Mucosa of descending colon (tissue), 3 donors: Measurements from ENCODE around the gene GID8. TPM values are rescaled to one million over a fixed set of nuclear protein-coding genes. Genes with fewer than 3 reads are reported as not detected.

Source experiments
- ATAC-seq: fragments of 200-7000 bp; cut with Tn5 transposase; one replicate; pipeline ENCODE4 v1.9.1; 2020; ENCODE audit warnings: mild to moderate bottlenecking, moderate library complexity
- DNase-seq, 3 donors: peaks; one replicate each; pipeline ENCODE4 v3.0.0-alpha.2; 2020
- H3K36me3 ChIP-seq: fragments of 200-600 bp; one replicate; pipeline ENCODE4 v1.8.0; 2021; ENCODE audit warnings: low read depth, mild to moderate bottlenecking
- H3K4me1 ChIP-seq: fragments of 200-600 bp; one replicate; pipeline ENCODE4 v1.8.0; 2021; ENCODE audit warnings: low read depth, mild to moderate bottlenecking
- H3K4me3 ChIP-seq: fragments of 200-600 bp; one replicate; pipeline ENCODE4 v1.8.0; 2021; ENCODE audit warnings: mild to moderate bottlenecking
- H3K9me3 ChIP-seq: fragments of 200-600 bp; one replicate; pipeline ENCODE4 v1.8.0; 2021; ENCODE audit warnings: mild to moderate bottlenecking
- intact Hi-C, 2 donors: fragments of 100-400 bp; cut with DNase I in 1 of 2; cut with micrococcal nuclease in 1 of 2; formaldehyde crosslinking; loops; one replicate each; pipeline versions ENCODE4 v1.11.0 to v1.11.1; 2022; cut with DNase I, micrococcal nuclease
- total RNA-seq, 3 donors: library from RNA; stranded (reverse); fragmentation: NEBNext Ultra II Directional in 2 of 3; extraction: Animal tissue kit (Norgen Biotek cat#: 25700) in 2 of 3; gene quantifications; one replicate each; pipeline versions ENCODE4 v1.2.1 to v1.2.4, GENCODE V29; 2021 to 2023
- TF ChIP-seq, protein P1 (sequence below): fragments of 200-600 bp; IDR thresholded peaks from one replicate; pipeline ENCODE4 v1.8.0; 2022; ENCODE audit warnings: antibody characterized with exemption, mild to moderate bottlenecking
- donor health status: DM: no; HTN: no; CAD: no; lungs with moderate emphysema.
- donor health status: DM: no; HTN: no; CAD: no.
- donor health status: DM: no; HTN: yes; CAD: no.

The GID8 gene
- total RNA-seq, 3 donors from 2014 or later = 32.6 to 37.1 (median 34.2) TPM

DNA sequence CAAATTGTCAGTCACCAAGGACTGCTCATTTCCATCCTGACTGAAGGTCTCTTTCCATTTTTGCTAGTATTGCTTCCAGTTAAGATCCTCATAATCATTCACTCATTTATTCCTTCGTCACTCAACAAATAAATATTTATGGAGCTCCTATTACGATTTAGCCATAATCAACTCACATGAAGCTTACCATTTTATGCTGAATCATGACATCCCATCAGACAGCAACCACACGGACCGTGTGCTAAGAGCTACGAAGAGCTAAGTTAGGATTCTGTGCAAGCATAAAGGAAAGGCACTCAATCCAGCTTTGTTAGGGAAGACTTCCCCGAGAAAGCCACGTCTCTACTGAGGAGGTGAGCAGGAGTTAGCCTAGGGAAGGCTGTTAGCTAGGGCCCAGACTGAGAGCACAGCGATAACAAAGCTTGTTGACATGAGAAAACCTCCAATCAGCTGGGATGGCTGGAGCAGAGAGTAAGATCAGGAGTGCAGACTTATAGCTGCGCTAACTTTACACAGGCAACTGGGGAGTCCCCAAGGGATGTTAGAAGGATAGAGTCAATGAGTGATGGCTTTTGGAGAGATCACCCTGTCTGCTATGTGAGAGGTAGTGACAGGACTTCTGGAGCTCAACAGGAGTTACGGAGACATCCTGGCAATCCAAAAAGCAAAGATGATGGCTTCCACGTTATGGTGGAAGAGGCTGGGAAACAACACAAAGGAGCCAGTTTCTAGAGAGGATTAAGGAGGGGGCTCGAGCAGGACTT lies 2.6 kb upstream of the GID8 start:
- peaks cover 22% of the 10 kb centered on the region for H3K4me1 ChIP-seq
- no peak overlapping the region for H3K4me3 ChIP-seq
- no peaks in the 10 kb centered on the region for H3K36me3 ChIP-seq
- intact Hi-C loops = no loop called here
- DNase-seq (no peak), ATAC-seq (no peak)
- TF ChIP-seq, protein P1, sequence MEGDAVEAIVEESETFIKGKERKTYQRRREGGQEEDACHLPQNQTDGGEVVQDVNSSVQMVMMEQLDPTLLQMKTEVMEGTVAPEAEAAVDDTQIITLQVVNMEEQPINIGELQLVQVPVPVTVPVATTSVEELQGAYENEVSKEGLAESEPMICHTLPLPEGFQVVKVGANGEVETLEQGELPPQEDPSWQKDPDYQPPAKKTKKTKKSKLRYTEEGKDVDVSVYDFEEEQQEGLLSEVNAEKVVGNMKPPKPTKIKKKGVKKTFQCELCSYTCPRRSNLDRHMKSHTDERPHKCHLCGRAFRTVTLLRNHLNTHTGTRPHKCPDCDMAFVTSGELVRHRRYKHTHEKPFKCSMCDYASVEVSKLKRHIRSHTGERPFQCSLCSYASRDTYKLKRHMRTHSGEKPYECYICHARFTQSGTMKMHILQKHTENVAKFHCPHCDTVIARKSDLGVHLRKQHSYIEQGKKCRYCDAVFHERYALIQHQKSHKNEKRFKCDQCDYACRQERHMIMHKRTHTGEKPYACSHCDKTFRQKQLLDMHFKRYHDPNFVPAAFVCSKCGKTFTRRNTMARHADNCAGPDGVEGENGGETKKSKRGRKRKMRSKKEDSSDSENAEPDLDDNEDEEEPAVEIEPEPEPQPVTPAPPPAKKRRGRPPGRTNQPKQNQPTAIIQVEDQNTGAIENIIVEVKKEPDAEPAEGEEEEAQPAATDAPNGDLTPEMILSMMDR = no peak
- H3K9me3 ChIP-seq = no peaks in the 10 kb centered on the region

DNA sequence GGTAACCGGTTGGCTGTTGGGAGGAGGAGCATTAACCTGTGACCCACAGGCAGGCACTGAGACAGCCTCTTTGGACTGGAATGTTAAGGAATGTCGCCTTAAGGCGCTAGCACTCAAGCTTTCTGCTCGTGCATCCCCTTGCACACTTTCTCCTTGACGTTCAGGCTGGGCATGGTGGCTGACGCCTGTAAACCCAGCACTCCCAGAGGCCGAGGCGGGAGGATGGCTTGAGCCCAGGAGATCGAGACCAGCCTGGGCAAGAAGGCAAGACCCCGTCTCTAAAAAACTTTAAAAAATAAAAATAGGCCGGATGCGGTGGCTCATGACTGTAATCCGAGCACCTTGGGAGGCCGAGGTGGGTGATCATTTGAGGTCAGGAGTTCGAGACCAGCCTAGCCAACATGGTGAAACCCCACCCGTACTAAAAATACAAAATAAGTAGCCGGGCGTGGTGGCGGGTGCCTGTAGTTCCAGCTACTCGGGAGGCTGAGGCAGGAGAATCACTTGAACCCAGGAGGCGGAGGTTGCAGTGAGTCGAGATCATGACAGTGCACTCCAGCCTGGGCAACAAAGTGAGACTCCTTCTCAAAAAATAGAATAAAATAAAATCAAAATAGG lies 1.9 kb upstream of the GID8 start:
- TF ChIP-seq, protein P1 = no peak

DNA sequence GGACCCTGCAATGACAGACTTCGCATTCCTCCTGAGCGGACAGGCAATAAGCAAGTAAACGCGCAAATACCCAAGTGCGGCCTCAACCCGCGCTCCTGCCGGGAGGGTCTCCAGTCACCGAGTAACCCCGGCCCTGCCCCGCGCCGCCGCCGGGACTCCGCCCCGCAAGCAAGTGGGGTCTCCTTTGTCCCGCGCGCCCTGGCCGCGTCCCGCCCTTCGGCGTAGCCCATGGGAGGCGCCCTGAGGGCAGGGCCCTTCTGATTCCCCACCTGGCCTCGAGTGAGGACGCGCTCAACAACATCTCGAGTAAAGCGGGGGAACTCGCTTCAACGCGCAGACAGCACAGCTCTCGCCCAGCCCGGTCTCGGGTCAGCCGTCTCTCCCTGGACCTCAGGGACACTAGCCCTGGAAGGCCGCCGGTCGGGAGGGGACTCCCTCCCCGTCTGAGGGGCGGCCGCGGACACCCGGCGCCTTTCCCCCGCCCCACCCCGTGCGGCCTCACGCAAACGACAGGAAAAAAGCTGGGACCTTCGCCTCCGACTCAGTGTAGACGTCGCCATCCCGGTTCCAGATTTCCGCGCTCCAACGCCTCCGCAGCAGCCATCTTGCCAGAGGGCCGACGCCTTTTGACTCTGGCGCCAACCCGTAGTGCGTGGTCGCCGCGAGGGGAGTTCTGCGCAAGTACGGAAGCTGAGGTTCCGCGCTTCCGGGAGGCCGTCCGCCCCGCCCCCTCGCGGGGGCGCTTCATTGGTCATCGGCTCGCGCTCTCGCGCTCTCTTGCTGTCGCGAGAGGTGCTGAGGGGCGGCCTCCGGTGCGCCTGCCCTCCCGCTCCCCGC lies 461 bp upstream of the GID8 start:
- H3K4me3 ChIP-seq = peak overlapping the region; percentile 76
- H3K36me3 ChIP-seq = no peaks in the 10 kb centered on the region
- ATAC-seq (peak; percentile 98), DNase-seq (peak; percentile 98)
- no peaks in the 10 kb centered on the region for H3K9me3 ChIP-seq
- intact Hi-C loops = no loop called here
- H3K4me1 ChIP-seq = peaks cover 22% of the 10 kb centered on the region
- TF ChIP-seq, protein P1 = no peak

More for the DNA sequence above, 1.9 kb upstream of the GID8 start:
- Histone ChIP-seq H3K9me3 (no peaks in the 10 kb centered on the region), H3K4me1 (peaks cover 22% of the 10 kb centered on the region), H3K4me3 (no peak overlapping the region), H3K36me3 (no peaks in the 10 kb centered on the region)
- no peak for DNase-seq
- intact Hi-C loops = no loop called here
- ATAC-seq = no peak

DNA sequence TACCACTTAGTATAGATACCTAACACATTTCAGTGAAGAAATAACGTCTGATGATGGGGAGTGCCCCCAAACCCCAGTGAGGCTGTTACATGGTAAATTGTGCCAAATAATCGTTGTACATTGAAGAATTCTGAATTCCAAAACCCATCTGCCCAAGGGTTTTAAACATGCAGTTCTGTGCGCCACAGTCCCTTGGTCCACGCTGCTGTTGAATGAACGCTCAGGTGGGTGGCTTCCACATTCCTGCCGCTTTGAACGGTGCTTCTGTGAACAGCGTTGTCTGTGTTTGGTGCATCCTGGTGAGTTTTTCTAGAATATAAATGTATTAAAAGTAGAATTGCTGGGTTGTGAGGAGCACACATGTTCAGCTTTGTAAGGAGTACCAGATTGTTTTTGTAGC lies 2.9 kb downstream of the GID8 start:
- intact Hi-C loops = no loop called here
- TF ChIP-seq, protein P1 = no peak
- DNase-seq (no peak), ATAC-seq (no peak)
- H3K4me3 ChIP-seq = no peak overlapping the region
- no peaks in the 10 kb centered on the region for H3K9me3 ChIP-seq
- H3K4me1 ChIP-seq = peaks cover 22% of the 10 kb centered on the region
- H3K36me3 ChIP-seq = peaks cover 17% of the 10 kb centered on the region

DNA sequence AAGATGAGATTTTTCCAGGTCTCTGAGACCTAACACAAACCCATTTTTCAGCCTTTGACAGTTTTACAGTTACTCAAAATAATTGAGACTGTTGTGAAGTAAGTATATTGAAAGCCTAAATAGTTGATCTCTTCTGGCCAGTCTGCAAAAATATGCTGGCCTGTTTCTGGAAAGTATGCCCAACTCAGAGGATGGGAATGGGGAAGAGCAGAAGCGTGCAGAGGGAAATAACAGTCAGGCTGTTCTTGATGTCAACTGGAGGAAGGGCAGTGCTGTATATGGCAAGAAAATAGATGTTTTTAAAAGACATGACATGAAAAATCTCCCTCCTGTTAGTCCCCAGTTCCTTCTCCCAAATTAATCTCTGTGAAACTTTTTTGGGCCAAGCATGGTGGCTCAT lies 3.8 kb downstream of the GID8 start:
- Histone ChIP-seq H3K36me3 (peaks cover 18% of the 10 kb centered on the region), H3K9me3 (no peaks in the 10 kb centered on the region), H3K4me3 (no peak overlapping the region), H3K4me1 (peaks cover 13% of the 10 kb centered on the region)
- intact Hi-C loops = no loop called here
- ATAC-seq (no peak), DNase-seq (no peak)
- TF ChIP-seq, protein P1 = no peak
